HepG2 (cell line): Measurements from ENCODE around the gene UBTD1. TPM values are rescaled to one million over a fixed set of nuclear protein-coding genes. Genes with fewer than 3 reads are reported as not detected.

Experiments
- ADNP ChIP-seq: sonication (generic); formaldehyde crosslinking; IDR thresholded peaks from 2 replicates; pipeline ENCODE4 v1.4.0; 2020; ENCODE audit warnings: missing genetic modification reagents
- ARID3A ChIP-seq: IDR thresholded peaks from 2 replicates; pipeline ENCODE4 v1.6.1; 2012; ENCODE audit warnings: low read depth, low read length, improper control_type of control experiment
- FOXP4 ChIP-seq: sonication (generic); formaldehyde crosslinking; IDR thresholded peaks from 2 replicates; pipeline ENCODE4 v1.4.0; 2020; ENCODE audit warnings: missing genetic modification reagents
- GATAD2A ChIP-seq: IDR thresholded peaks from 2 replicates; pipeline ENCODE4 v1.6.1; 2016
- HDAC2 ChIP-seq: sonication (generic); formaldehyde crosslinking; IDR thresholded peaks from 2 replicates; pipeline ENCODE4 v1.4.0; 2020; ENCODE audit warnings: missing genetic modification reagents
- JUND ChIP-seq: sonication (generic); formaldehyde crosslinking; IDR thresholded peaks from 2 replicates; pipeline ENCODE4 v1.8.0; 2022; ENCODE audit warnings: mild to moderate bottlenecking, missing genetic modification reagents
- MAFG ChIP-seq: sonication (generic); formaldehyde crosslinking; IDR thresholded peaks from 2 replicates; pipeline ENCODE4 v1.5.1; 2020; ENCODE audit warnings: mild to moderate bottlenecking, missing genetic modification reagents
- MBNL3 ChIP-seq: fragments of 250-450 bp; sonication (Bioruptor Pico); conservative IDR thresholded peaks from 2 replicates; pipeline ENCODE4 v1.8.0; 2022; ENCODE audit warnings: mild to moderate bottlenecking, inconsistent platforms
- NFYC ChIP-seq: IDR thresholded peaks from 2 replicates; pipeline ENCODE4 v1.6.1; 2016; ENCODE audit warnings: missing genetic modification reagents, missing compliant biosample characterization
- PBX3 ChIP-seq: sonication (generic); formaldehyde crosslinking; IDR thresholded peaks from 2 replicates; pipeline ENCODE4 v1.8.1; 2023; ENCODE audit warnings: missing genetic modification reagents, inconsistent platforms, borderline replicate concordance
- PRPF4 ChIP-seq: fragments of 200-400 bp; formaldehyde crosslinking; IDR thresholded peaks from 2 replicates; pipeline ENCODE4 v1.6.1; 2016; ENCODE audit warnings: low read length, low read depth; ENCODE audit not compliant: poor library complexity, severe bottlenecking
- TEAD2 ChIP-seq: sonication (generic); formaldehyde crosslinking; IDR thresholded peaks from 2 replicates; pipeline ENCODE4 v1.9.0; 2021; ENCODE audit warnings: missing genetic modification reagents
- ZBTB21 ChIP-seq: sonication (generic); formaldehyde crosslinking; IDR thresholded peaks from 2 replicates; pipeline ENCODE4 v1.4.0; 2020; ENCODE audit warnings: missing genetic modification reagents
- ZC3H13 ChIP-seq: sonication (generic); formaldehyde crosslinking; IDR thresholded peaks from 2 replicates; pipeline ENCODE4 v1.8.1; 2023; ENCODE audit warnings: mild to moderate bottlenecking, missing genetic modification reagents, moderate library complexity
- ZFP37 ChIP-seq: sonication (generic); formaldehyde crosslinking; IDR thresholded peaks from 2 replicates; pipeline ENCODE4 v1.4.0; 2020; ENCODE audit warnings: missing genetic modification reagents, borderline replicate concordance
- ZNF256 ChIP-seq: sonication (generic); formaldehyde crosslinking; conservative IDR thresholded peaks from 2 replicates; pipeline ENCODE4 v1.4.0; 2020; ENCODE audit warnings: missing genetic modification reagents
- ZNF34 ChIP-seq: sonication (generic); formaldehyde crosslinking; IDR thresholded peaks from 2 replicates; pipeline ENCODE4 v1.4.0; 2020; ENCODE audit warnings: mild to moderate bottlenecking, missing genetic modification reagents, borderline replicate concordance
- ZSCAN12 ChIP-seq: sonication (generic); formaldehyde crosslinking; IDR thresholded peaks from 2 replicates; pipeline ENCODE4 v1.9.0; 2021; ENCODE audit warnings: mild to moderate bottlenecking, missing genetic modification reagents
- polyA plus RNA-seq, 8 experiments: library from polyadenylated mRNA; depleted of rRNA in 3 of 8; stranded (reverse) in 7 of 8; unstranded in 1 of 8; fragments of >200 nt; fragmentation: Illumina TruSeq in 4 of 8; extraction: Trizol in 4 of 8; gene quantifications; 2 replicates each; pipeline versions ENCODE4 v1.2.1 to v1.2.3, GENCODE V29; 2011 to 2016; ENCODE audit warnings: low read depth in 4 of 8, missing spikeins in 1 of 8, mixed read lengths in 1 of 8; ENCODE audit not compliant: insufficient read depth in 1 of 8
- total RNA-seq, 5 experiments: library from RNA; depleted of rRNA; stranded (reverse); fragments of >200 nt; fragmentation: Illumina TruSeq; extraction: Trizol; gene quantifications; 2 replicates each; pipeline ENCODE4 v1.2.3, GENCODE V29; 2016; ENCODE audit warnings: low read depth in 1 of 5
- TF ChIP-seq, protein P1 (sequence below): sonication (generic); formaldehyde crosslinking; IDR thresholded peaks from 2 replicates; pipeline ENCODE4 v1.5.0; 2020; ENCODE audit warnings: missing genetic modification reagents, mild to moderate bottlenecking, borderline replicate concordance
- TF ChIP-seq, protein P2 (sequence below): sonication (generic); formaldehyde crosslinking; conservative IDR thresholded peaks from 2 replicates; pipeline ENCODE4 v1.4.0; 2020; ENCODE audit warnings: missing genetic modification reagents
- TF ChIP-seq, protein P3 (sequence below): sonication (generic); formaldehyde crosslinking; IDR thresholded peaks from 2 replicates; pipeline ENCODE4 v1.4.0; 2020; ENCODE audit warnings: mild to moderate bottlenecking, missing genetic modification reagents

Gene UBTD1
- total and polyA plus RNA-seq, 2 of the 13 experiments (the other 11 are each of a cell fraction or from before 2014, with no cell fraction given) = 7.9 to 10.0 TPM

GRCh38 chr10:97497572-97498075 is 1.1 kb upstream of the UBTD1 start (continued):
- TF ChIP-seq MBNL3 (CRISPR knock-in tag) (no peak), ZNF34 (CRISPR knock-in tag) (no peak; the same call in 1 of the 2 replicates), PBX3 (CRISPR knock-in tag) (no peak), PRPF4 (no peak), ZNF256 (CRISPR knock-in tag) (no peak), NFYC (CRISPR knock-in tag) (peak; percentile 24; the same call in 1 of the 2 replicates), MAFG (CRISPR knock-in tag) (no peak), ARID3A (no peak), ZFP37 (CRISPR knock-in tag) (no peak; the same call in 1 of the 2 replicates), GATAD2A (CRISPR knock-in tag) (0 out of 2 replicates have a peak, but pooled peaks have one; percentile 22), TEAD2 (CRISPR knock-in tag) (no peak), ADNP (no peak), JUND (CRISPR knock-in tag) (0 out of 2 replicates have a peak, but pooled peaks have one; percentile 18), FOXP4 (no peak; the same call in 1 of the 2 replicates), ZSCAN12 (CRISPR knock-in tag) (no peak), HDAC2 (CRISPR knock-in tag) (peak; percentile 69), ZC3H13 (CRISPR knock-in tag) (no peak), ZBTB21 (no peak)
- TF ChIP-seq, protein P1, sequence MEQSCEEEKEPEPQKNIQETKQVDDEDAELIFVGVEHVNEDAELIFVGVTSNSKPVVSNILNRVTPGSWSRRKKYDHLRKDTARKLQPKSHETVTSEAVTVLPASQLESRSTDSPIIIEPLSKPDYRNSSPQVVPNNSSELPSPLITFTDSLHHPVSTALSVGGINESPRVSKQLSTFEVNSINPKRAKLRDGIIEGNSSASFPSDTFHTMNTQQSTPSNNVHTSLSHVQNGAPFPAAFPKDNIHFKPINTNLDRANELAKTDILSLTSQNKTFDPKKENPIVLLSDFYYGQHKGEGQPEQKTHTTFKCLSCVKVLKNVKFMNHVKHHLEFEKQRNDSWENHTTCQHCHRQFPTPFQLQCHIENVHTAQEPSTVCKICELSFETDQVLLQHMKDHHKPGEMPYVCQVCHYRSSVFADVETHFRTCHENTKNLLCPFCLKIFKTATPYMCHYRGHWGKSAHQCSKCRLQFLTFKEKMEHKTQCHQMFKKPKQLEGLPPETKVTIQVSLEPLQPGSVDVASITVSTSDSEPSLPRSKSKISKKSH (CRISPR knock-in tag) = peak; percentile 18; the same call in 1 of the 2 replicates
- TF ChIP-seq, protein P2, sequence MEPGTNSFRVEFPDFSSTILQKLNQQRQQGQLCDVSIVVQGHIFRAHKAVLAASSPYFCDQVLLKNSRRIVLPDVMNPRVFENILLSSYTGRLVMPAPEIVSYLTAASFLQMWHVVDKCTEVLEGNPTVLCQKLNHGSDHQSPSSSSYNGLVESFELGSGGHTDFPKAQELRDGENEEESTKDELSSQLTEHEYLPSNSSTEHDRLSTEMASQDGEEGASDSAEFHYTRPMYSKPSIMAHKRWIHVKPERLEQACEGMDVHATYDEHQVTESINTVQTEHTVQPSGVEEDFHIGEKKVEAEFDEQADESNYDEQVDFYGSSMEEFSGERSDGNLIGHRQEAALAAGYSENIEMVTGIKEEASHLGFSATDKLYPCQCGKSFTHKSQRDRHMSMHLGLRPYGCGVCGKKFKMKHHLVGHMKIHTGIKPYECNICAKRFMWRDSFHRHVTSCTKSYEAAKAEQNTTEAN (CRISPR knock-in tag) = no peak
- TF ChIP-seq, protein P3, sequence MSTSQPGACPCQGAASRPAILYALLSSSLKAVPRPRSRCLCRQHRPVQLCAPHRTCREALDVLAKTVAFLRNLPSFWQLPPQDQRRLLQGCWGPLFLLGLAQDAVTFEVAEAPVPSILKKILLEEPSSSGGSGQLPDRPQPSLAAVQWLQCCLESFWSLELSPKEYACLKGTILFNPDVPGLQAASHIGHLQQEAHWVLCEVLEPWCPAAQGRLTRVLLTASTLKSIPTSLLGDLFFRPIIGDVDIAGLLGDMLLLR (CRISPR knock-in tag) = peak; percentile 67; the same call in 1 of the 2 replicates
